CD4-positive, alpha-beta T cell treated with Interleukin-4 for 1 hour (primary cell): ENCODE measurements around the gene LMF1.

Experiments used
- DNase-seq, 2 donors: peaks; one replicate each; pipeline ENCODE4 v3.0.0-alpha.2; 2020 to 2022

LMF1 gene

GRCh38 chr16:927406-927805, 43.4 kb downstream of the LMF1 start:
- no peak for DNase-seq

GRCh38 chr16:926715-927114, 44.1 kb downstream of the LMF1 start:
- no peak for DNase-seq

- no peak for DNase-seq
These were observed 46.0 kb downstream of the LMF1 start for GRCh38 chr16:924806-925205.

GRCh38 chr16:924063-924462, 46.7 kb downstream of the LMF1 start:
- no peak for DNase-seq

GRCh38 chr16:923184-923583, 47.6 kb downstream of the LMF1 start:
- no peak for DNase-seq

- no peak for DNase-seq
These were observed 48.7 kb downstream of the LMF1 start for GRCh38 chr16:922051-922450.

- no peak for DNase-seq
These were observed 49.4 kb downstream of the LMF1 start for GRCh38 chr16:921321-921905.

GRCh38 chr16:920717-921116, 50.1 kb downstream of the LMF1 start:
- no peak for DNase-seq

GRCh38 chr16:920051-920681, 50.6 kb downstream of the LMF1 start:
- no peak for DNase-seq

GRCh38 chr16:919658-920050, 51.1 kb downstream of the LMF1 start:
- no peak for DNase-seq

GRCh38 chr16:918741-919657, 51.8 kb downstream of the LMF1 start:
- DNase-seq = no peak

GRCh38 chr16:918068-918467, 52.7 kb downstream of the LMF1 start:
- no peak for DNase-seq

- DNase-seq = no peak
These were observed 53.2 kb downstream of the LMF1 start for GRCh38 chr16:917591-918061.

GRCh38 chr16:916035-916799, 54.6 kb downstream of the LMF1 start:
- no peak for DNase-seq

- DNase-seq = no peak
These were observed 55.2 kb downstream of the LMF1 start for GRCh38 chr16:915546-915945.

- no peak for DNase-seq
These were observed 56.3 kb downstream of the LMF1 start for GRCh38 chr16:914440-914839.

- DNase-seq = no peak
These were observed 56.9 kb downstream of the LMF1 start for GRCh38 chr16:913817-914439.

- no peak for DNase-seq
These were observed 57.8 kb downstream of the LMF1 start for GRCh38 chr16:912684-913613.

- DNase-seq = no peak
These were observed 58.5 kb downstream of the LMF1 start for GRCh38 chr16:912322-912683.

GRCh38 chr16:911604-912321, 59.0 kb downstream of the LMF1 start:
- no peak for DNase-seq

GRCh38 chr16:911101-911500, 59.7 kb downstream of the LMF1 start:
- DNase-seq = no peak
